GM12891 (cell line): ENCODE data around the gene CIB2.

Experiments used
- POLR2A ChIP-seq: IDR thresholded peaks from 2 replicates; pipeline ENCODE4 v1.6.1; 2011; ENCODE audit warnings: low read depth, low read length, control low read depth
- POLR2AphosphoS5 ChIP-seq: IDR thresholded peaks from 2 replicates; pipeline ENCODE4 v1.6.1; 2011; ENCODE audit warnings: low read depth, low read length, control low read depth

DNA sequence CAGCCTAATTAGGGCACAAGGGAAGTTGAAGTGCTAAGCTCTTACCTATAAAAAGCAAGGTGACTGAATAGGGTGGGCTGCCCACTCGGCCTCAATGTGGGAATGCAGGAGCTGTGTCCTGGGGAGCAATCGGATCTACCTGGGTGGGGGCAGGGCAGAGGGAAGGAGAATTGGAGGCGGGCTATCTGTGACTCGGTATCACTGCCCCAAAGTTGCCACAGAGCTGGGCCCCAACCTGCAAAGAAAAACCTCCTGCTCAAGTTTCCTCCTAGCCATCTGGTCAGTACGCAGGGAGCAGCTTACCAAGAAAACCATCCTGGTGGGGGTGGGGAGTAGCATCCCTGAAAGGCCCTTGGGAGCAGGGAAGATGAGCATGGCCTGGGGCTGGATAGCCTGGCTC is 10.7 kb downstream of the CIB2 start:
- TF ChIP-seq POLR2A: no peak
- no peak for TF ChIP-seq POLR2AphosphoS5
